ENCODE results near the gene PRRT1B. TPM values are rescaled to one million over a fixed set of nuclear protein-coding genes. Genes with fewer than 3 reads are reported as not detected.

PRRT1B gene
- total RNA-seq, 1 donor from 2014 or later: 8.5 TPM

- no peak for DNase-seq (ENCODE audit: low spot score)
- ATAC-seq: no peak
Measured at GRCh38 chr9:131593936-131594665, 48.8 kb downstream of the PRRT1B start.

DNA sequence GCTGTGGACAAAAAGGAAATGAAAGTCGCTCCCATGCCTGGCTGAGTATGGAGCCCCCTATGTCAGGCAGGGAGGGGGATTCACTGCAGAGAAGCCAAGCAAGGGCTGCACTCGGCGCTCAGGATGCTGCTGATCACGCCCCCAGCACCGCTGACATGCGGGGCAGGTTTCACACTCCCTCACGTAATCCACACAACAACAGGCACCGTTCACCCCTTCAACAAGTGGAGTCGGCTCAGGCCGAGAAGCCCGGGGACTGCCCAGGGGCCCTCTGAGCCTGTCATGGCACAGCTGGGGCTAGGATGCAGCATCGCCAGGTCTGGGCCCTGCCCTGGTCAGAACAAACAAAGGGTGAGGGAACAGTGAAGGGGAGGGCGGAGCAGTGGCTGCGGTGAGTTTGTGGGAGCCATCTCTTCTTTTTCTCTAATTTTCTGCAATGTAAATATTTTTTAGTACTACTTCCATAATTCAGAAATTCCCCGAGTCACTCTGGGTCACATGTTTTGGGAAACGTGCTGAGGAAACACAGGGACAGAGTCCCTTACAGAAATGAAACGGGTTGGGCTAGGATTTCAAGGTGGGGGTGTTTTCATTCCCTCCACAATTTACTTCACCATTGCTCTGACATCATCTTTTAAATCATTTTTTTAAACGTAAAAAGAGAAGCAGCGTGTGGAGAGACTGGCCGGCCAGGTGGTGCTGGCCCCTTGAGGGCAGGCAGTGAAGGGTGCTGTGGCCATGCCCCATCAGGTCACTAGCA is 49.8 kb downstream of the PRRT1B start:
- no peak for ATAC-seq
- no peak for DNase-seq (ENCODE audit: low spot score)

- no peak for DNase-seq (ENCODE audit: low spot score)
- no peak for ATAC-seq
Measured at GRCh38 chr9:131595696-131596429, 50.5 kb downstream of the PRRT1B start.

DNA sequence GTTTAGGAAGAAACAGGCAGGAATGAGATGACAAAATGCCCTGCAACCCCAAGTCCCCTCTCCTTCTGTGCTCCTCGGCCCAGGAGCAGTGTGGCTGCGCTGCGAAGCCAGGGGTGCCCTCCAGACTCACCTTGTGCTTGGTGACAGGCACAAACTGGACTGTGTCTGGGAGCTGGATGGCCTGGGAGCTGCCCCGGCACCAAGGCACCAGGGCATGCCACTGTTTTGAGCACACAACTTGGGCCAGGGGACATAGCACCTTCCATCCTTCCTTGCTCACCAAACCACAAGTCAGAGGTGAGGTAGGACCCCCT is 51.1 kb downstream of the PRRT1B start:
- DNase-seq (ENCODE audit: low spot score) (no peak), ATAC-seq (no peak)

DNA sequence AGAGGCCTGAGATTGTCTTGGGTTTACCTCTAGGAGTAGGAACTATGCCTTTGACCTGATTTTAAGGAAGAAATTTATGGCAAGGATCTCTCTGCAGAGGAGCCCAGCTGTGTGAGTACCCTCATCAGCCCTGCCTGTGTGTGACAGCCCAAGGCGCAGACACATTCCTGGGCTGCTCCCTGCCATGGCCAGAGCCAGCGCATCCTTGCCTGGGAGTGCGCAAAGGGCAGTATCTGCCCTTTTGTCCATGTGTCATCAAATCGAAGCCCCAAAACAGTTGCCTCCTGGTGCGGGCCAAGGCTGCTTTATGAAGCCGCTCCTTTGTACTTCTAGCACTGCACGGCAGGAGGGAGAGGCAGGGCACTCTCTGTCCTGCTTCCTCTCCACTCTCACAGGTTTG is 51.9 kb downstream of the PRRT1B start:
- DNase-seq (ENCODE audit: low spot score): no peak
- ATAC-seq: no peak

- ATAC-seq (peak; percentile 38), DNase-seq (ENCODE audit: low spot score) (peak; percentile 58)
Measured at GRCh38 chr9:131598121-131598520, 52.8 kb downstream of the PRRT1B start.

- DNase-seq (ENCODE audit: low spot score): no peak
- ATAC-seq: no peak
Measured at GRCh38 chr9:131601683-131602181, 56.4 kb downstream of the PRRT1B start.

DNA sequence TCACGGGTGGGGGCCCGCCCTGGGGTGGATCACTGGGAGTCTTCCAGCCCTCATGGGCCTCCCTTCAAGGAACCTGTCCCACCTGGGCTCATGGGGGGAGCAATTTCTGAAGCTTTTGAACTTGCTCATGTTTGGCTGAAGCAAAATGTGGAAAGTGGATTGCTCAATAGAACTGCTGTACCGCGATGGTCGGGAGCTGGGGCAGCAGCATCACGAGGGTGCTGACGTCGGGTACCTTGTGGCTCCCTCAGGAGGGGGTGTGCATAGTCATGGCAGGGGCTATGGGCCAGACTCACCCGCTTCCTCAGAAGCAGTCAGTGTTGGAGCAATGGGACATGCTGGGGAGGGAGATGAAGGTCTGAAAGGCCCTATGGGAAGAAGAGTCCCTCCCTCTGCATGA is 57.9 kb downstream of the PRRT1B start:
- no peak for DNase-seq (ENCODE audit: low spot score)
- no peak for ATAC-seq

DNA sequence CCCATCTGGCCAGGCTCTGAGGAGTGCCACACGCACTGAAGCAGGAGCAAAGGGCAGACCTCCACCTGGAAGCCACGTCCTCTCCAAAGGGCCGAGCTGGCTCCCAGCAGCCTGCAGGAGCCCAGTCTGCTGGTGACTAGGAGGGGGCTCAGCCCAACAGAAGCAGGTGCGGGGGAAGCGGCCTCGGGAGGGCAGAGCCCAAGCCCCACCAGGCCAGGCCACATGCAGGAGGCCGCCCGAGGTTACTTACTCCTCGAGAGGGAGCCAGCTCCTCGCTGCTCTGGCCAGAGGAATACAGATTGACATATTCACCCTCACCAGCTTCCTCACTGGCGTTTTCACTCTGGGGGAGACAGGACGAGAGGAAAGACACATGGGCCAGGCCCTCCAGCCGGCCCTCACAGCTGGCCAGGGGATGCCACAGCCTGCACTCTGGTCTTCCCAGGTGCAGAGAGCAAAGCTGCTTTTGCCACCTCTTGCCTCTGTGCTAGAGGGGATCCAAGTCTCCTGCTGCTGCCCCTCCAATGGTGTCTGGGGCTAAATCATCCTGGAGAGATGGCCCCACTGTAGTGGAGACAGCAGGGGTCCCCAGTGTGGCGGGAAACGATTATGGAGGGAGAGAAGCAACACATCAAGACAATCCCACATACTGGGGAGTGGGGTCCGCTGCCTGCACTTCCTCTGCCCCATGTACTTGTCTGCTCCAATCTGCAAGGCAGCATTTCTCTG is 58.6 kb downstream of the PRRT1B start:
- ATAC-seq (no peak), DNase-seq (ENCODE audit: low spot score) (no peak)

- ATAC-seq (peak; percentile 69), DNase-seq (ENCODE audit: low spot score) (no peak)
Measured at GRCh38 chr9:131605770-131606590, 60.7 kb downstream of the PRRT1B start.

- ATAC-seq: no peak
Measured at GRCh38 chr9:131606896-131607567, 61.7 kb downstream of the PRRT1B start.

DNA sequence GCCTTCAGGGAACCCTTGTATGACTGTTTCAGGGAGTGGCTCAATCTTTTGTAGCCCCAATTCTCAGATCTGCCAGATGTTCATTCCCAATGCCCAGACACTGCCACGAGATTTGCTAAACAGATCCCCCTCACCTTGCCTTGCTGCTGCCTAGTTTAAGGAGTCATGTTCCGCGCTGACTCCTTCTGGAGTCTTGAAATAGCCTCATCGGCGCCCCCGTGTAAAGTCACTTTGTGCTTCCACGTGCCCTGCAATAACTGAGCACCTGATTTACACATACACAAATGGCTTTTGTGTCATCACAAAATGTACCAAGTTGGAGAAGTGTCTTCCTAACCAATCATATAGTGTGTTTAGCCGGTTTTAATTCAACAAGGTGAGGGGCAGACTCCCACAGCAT is 62.3 kb downstream of the PRRT1B start:
- ATAC-seq: no peak

More at GRCh38 chr9:131606896-131607567, 61.7 kb downstream of the PRRT1B start:
- DNase-seq (ENCODE audit: low spot score): no peak

DNA sequence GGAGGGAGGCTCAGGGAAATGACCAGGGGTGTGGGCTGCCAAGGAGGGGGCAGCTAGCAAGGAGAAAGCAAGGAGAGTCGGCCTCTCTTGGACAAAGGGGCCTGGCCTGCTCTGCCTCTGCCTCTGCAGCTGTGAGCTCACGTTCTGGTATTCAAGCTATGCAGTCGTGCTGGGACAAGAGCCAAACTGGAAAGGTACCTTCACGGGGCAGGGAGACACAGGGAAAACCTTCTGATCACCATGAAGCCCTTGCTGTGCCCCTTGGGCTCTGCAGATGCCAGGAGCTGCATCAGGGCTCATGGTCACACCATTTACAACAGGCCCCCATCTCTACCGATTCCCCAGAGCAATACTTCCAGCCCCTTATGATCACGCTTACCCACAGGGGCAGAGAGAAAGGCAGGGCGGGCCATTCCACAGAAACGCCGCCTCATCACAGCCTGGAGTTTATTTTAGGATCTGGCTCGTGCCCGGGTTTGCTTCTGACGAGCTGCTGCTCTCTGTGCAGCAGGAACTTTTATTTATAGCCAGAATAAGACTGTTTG is 63.2 kb downstream of the PRRT1B start:
- ATAC-seq (peak; percentile 31), DNase-seq (ENCODE audit: low spot score) (no peak)

More for the DNA sequence above, 62.3 kb downstream of the PRRT1B start:
- no peak for DNase-seq (ENCODE audit: low spot score)

Other genes with a start within 250 kb of the PRRT1B start
- gene PRRC2B, start 151.4 kb upstream of the PRRT1B start, total RNA-seq: 80.7 TPM
- 14.4 TPM for gene POMT1, start 42.6 kb upstream of the PRRT1B start, total RNA-seq
- gene UCK1, start 14.3 kb upstream of the PRRT1B start, total RNA-seq: 40.2 TPM
- gene RAPGEF1, start 194.6 kb downstream of the PRRT1B start, total RNA-seq: 36.9 TPM

All from left lobe of liver (tissue), 2 donors.